ENCODE measurements around the gene CHCHD4. TPM values are rescaled to one million over a fixed set of nuclear protein-coding genes. Genes with fewer than 3 reads are reported as not detected.

CHCHD4 gene
- total and polyA plus RNA-seq, 2 of the 13 experiments (the other 11 are each of a cell fraction or from before 2014, with no cell fraction given) = 15.8 to 24.1 TPM

DNA sequence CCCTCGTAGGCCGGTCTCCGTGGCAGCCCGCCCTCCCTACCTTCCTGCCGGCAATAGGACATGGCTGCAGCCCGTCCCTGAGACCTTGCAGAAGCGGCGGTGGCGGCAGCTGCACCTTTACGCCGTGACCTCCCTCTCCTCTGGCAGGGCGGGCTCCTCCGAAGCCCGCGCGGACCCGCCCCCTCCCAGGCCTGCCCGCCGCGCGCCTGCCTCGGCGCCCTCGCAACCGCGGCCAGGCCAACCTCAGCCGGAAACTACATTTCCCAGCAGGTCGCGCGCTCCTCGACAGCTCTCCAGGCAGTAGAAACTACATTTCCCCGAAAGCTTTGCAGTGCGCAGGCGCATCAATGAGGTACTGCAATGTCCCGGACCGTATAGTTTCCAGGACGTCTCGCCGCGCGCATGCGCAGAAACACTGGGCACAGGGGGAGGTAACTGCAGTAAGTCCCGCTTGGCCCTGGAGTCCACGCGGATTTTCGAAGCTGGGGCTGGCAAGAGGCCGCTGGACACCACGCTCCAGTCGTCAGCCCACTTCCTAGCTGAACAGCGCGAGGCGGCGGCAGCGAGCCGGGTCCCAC, at the start of gene CHCHD4, which contains the start of gene TMEM43 (continued):
- TF ChIP-seq MIER2 (CRISPR knock-in tag; IDR thresholded peaks at IDR 0.05) = no peak
- TF ChIP-seq, protein P1, sequence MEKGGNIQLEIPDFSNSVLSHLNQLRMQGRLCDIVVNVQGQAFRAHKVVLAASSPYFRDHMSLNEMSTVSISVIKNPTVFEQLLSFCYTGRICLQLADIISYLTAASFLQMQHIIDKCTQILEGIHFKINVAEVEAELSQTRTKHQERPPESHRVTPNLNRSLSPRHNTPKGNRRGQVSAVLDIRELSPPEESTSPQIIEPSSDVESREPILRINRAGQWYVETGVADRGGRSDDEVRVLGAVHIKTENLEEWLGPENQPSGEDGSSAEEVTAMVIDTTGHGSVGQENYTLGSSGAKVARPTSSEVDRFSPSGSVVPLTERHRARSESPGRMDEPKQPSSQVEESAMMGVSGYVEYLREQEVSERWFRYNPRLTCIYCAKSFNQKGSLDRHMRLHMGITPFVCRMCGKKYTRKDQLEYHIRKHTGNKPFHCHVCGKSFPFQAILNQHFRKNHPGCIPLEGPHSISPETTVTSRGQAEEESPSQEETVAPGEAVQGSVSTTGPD (CRISPR knock-in tag; IDR thresholded peaks at IDR 0.05) = no peak
- TF ChIP-seq ZNF564 (CRISPR knock-in tag; IDR thresholded peaks at IDR 0.05) = no peak
- peak; percentile 1 for TF ChIP-seq AGO2 (optimal IDR thresholded peaks at IDR 0.05; ENCODE audit: low read depth, low read length)
- TF ChIP-seq ASH2L (IDR thresholded peaks at IDR 0.05; ENCODE audit: insufficient read length, low read depth, low read length) = peak; percentile 31
- peak; percentile 28; the same call in 1 of the 2 replicates for TF ChIP-seq CEBPG (CRISPR knock-in tag; IDR thresholded peaks at IDR 0.05)
- peak; percentile 52; the same call in 1 of the 2 replicates for TF ChIP-seq ZNF343 (CRISPR knock-in tag; IDR thresholded peaks at IDR 0.05)
- TF ChIP-seq, protein P2, sequence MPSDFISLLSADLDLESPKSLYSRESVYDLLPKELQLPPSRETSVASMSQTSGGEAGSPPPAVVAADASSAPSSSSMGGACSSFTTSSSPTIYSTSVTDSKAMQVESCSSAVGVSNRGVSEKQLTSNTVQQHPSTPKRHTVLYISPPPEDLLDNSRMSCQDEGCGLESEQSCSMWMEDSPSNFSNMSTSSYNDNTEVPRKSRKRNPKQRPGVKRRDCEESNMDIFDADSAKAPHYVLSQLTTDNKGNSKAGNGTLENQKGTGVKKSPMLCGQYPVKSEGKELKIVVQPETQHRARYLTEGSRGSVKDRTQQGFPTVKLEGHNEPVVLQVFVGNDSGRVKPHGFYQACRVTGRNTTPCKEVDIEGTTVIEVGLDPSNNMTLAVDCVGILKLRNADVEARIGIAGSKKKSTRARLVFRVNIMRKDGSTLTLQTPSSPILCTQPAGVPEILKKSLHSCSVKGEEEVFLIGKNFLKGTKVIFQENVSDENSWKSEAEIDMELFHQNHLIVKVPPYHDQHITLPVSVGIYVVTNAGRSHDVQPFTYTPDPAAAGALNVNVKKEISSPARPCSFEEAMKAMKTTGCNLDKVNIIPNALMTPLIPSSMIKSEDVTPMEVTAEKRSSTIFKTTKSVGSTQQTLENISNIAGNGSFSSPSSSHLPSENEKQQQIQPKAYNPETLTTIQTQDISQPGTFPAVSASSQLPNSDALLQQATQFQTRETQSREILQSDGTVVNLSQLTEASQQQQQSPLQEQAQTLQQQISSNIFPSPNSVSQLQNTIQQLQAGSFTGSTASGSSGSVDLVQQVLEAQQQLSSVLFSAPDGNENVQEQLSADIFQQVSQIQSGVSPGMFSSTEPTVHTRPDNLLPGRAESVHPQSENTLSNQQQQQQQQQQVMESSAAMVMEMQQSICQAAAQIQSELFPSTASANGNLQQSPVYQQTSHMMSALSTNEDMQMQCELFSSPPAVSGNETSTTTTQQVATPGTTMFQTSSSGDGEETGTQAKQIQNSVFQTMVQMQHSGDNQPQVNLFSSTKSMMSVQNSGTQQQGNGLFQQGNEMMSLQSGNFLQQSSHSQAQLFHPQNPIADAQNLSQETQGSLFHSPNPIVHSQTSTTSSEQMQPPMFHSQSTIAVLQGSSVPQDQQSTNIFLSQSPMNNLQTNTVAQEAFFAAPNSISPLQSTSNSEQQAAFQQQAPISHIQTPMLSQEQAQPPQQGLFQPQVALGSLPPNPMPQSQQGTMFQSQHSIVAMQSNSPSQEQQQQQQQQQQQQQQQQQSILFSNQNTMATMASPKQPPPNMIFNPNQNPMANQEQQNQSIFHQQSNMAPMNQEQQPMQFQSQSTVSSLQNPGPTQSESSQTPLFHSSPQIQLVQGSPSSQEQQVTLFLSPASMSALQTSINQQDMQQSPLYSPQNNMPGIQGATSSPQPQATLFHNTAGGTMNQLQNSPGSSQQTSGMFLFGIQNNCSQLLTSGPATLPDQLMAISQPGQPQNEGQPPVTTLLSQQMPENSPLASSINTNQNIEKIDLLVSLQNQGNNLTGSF (CRISPR knock-in tag; IDR thresholded peaks at IDR 0.05) = peak; percentile 82; the same call in 1 of the 2 replicates
- TF ChIP-seq, protein P3, sequence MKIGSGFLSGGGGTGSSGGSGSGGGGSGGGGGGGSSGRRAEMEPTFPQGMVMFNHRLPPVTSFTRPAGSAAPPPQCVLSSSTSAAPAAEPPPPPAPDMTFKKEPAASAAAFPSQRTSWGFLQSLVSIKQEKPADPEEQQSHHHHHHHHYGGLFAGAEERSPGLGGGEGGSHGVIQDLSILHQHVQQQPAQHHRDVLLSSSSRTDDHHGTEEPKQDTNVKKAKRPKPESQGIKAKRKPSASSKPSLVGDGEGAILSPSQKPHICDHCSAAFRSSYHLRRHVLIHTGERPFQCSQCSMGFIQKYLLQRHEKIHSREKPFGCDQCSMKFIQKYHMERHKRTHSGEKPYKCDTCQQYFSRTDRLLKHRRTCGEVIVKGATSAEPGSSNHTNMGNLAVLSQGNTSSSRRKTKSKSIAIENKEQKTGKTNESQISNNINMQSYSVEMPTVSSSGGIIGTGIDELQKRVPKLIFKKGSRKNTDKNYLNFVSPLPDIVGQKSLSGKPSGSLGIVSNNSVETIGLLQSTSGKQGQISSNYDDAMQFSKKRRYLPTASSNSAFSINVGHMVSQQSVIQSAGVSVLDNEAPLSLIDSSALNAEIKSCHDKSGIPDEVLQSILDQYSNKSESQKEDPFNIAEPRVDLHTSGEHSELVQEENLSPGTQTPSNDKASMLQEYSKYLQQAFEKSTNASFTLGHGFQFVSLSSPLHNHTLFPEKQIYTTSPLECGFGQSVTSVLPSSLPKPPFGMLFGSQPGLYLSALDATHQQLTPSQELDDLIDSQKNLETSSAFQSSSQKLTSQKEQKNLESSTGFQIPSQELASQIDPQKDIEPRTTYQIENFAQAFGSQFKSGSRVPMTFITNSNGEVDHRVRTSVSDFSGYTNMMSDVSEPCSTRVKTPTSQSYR (CRISPR knock-in tag; IDR thresholded peaks at IDR 0.05; ENCODE audit: borderline replicate concordance) = no peak
- TF ChIP-seq U2AF2 (IDR thresholded peaks at IDR 0.05; ENCODE audit: low read depth, low read length) = no peak
- no peak; the same call in 1 of the 2 replicates for TF ChIP-seq REPIN1 (CRISPR knock-in tag; IDR thresholded peaks at IDR 0.05; ENCODE audit: borderline replicate concordance, low read depth)
- TF ChIP-seq KDM5B (CRISPR knock-in tag; IDR thresholded peaks at IDR 0.05; ENCODE audit: borderline replicate concordance) = peak; percentile 47; the same call in 1 of the 2 replicates
- TF ChIP-seq SP4 (CRISPR knock-in tag; IDR thresholded peaks at IDR 0.05) = peak; percentile 83
- TF ChIP-seq GABPA (IDR thresholded peaks at IDR 0.05; ENCODE audit: low read depth, low read length) = peak; percentile 40
- peak; percentile 78 for TF ChIP-seq GABPA (CRISPR knock-in tag; IDR thresholded peaks at IDR 0.05; ENCODE audit: low read depth)
- no peak for TF ChIP-seq ZBTB1 (CRISPR knock-in tag; IDR thresholded peaks at IDR 0.05; ENCODE audit: borderline replicate concordance)
- TF ChIP-seq KLF16 (CRISPR knock-in tag; IDR thresholded peaks at IDR 0.05) = peak in 1 of 2 experiments; percentile 56; a peak in 1 of 4 replicates
- TF ChIP-seq ISX (CRISPR knock-in tag; conservative IDR thresholded peaks at IDR 0.05) = 0 out of 2 replicates have a peak, but pooled peaks have one; percentile 26
- no peak for TF ChIP-seq SNRNP70 (IDR thresholded peaks at IDR 0.05; ENCODE audit: low read depth, low read length)
- no peak for TF ChIP-seq SATB2 (CRISPR knock-in tag; IDR thresholded peaks at IDR 0.05)
- peak; percentile 81; the same call in 1 of the 2 replicates for TF ChIP-seq YEATS4 (CRISPR knock-in tag; IDR thresholded peaks at IDR 0.05; ENCODE audit: borderline replicate concordance)
- TF ChIP-seq MED13 (CRISPR knock-in tag; IDR thresholded peaks at IDR 0.05) = peak; percentile 6; the same call in 1 of the 2 replicates
